ENCODE data around the gene SPDYE2B. TPM values are rescaled to one million over a fixed set of nuclear protein-coding genes. Genes with fewer than 3 reads are reported as not detected.
A peak's percentile ranks its signal among the peaks of the same experiment; 100 is the strongest.
"Not testable (repeated sequence)": the region's sequence is repeated elsewhere in the genome, so short reads cannot be mapped to it uniquely, and the experiment has no call there.

The SPDYE2B gene
- total RNA-seq, result not detected in 2 replicates

GRCh38 chr7:102649924-102650323 lies at the start of gene SPDYE2B:
Gene SPDYE2B (plus strand): TSS chr7:102650319. CDS start chr7:102652349, 2,030 bp downstream.
- DNase-seq (ENCODE audit: low read depth in 2 of 2), result not testable (repeated sequence)

DNA sequence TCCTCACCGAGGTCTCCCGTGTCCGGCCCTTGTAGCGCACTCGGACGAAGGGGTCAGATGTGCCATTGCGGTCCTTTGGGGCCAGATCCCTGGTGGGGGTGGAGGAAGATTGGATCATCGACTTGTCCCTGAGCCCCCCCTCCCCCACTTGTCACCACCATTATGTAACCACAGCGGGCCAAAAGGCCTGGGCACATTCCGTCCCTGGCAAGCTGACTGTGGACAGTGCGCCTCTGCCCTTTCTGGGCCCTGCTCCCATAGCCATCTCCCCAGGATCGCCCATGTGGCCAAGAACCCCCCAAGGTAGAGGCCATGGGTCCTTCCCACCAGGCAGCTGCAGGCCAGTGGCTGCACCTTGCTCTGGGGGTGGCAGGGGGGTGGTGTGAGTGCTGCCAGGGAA lies 47.8 kb upstream of the SPDYE2B start:
- not testable (repeated sequence) for DNase-seq (ENCODE audit: low read depth in 2 of 2)

GRCh38 chr7:102604431-102605145 lies 45.5 kb upstream of the SPDYE2B start:
- DNase-seq (ENCODE audit: low read depth in 2 of 2), result not testable (repeated sequence)

- not testable (repeated sequence) for DNase-seq (ENCODE audit: low read depth in 2 of 2)
Measured at GRCh38 chr7:102606848-102607247, 43.3 kb upstream of the SPDYE2B start.

DNA sequence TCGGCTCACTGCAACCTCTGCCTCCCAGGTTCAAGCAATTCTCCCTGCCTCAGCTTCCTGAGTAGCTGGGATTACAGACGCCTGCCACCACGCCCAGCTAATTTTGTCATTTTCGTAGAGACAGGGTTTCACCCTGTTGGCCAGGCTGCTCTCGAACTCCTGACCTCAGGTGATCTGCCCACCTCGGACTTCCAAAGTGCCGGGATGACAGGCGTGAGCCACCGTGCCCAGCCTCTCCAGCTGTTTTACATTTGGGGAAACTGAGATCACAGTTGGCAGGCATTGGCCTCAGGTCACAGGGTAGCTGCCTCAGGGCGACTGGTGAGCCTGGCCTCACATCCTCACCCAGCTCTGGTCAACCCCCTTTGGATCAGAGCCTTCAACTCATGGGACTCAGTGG lies 40.4 kb upstream of the SPDYE2B start:
- DNase-seq (ENCODE audit: low read depth in 2 of 2), result not testable (repeated sequence)

DNA sequence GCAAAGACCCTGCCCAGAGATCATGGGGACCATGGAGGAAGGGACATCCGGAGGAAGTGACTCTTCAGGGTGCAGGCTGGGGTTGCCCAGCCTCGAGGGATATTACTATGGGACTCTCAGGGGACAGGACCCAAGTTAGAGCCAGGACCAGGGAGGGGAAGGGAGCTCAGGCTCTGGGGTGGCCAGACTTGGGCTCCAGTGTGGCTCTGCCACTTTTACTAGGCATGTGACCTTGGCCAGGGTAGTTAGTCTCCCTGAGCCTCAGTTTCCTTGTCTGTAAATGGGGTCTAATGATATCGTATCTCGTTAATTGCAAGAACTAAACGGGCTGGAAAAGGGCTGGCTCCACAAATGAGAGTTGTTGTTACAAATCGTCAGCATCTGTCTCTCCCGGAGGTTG lies 39.7 kb upstream of the SPDYE2B start:
- DNase-seq (ENCODE audit: low read depth in 2 of 2), result not testable (repeated sequence)

DNA sequence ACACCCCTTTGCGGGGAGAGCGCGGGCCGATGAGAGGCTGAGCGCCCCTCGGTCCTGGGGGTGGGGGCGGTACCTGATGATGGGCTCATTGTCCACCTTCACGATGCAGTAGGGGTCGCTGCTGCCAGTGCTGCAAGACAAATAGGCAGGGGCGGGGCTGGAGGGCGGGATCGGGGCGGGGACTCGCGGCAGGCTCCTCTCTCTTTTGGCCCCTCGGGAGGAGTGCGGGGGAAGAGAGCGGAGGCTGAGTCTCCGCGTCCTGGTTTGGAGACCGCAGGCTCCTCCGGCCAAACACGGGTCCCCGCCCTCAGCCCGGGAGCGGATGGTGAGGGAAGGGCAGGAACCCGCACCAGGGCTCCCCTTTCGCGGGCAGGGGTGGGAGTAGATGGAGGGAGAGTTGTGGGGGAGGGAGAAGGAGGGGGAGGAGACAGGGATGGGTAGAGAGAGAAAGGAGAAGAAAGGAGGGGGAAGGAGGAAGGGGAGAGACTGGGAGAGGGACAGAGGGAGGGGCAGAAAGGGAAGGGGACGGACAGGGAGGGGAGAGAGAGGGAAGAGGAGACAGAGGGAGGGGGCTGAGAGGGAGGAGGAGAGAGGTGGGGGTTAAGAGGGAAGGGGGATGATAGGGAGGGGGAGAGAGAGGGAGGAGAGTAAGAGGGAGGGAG lies 39.0 kb upstream of the SPDYE2B start:
- DNase-seq (ENCODE audit: low read depth in 2 of 2), result not testable (repeated sequence)

DNA sequence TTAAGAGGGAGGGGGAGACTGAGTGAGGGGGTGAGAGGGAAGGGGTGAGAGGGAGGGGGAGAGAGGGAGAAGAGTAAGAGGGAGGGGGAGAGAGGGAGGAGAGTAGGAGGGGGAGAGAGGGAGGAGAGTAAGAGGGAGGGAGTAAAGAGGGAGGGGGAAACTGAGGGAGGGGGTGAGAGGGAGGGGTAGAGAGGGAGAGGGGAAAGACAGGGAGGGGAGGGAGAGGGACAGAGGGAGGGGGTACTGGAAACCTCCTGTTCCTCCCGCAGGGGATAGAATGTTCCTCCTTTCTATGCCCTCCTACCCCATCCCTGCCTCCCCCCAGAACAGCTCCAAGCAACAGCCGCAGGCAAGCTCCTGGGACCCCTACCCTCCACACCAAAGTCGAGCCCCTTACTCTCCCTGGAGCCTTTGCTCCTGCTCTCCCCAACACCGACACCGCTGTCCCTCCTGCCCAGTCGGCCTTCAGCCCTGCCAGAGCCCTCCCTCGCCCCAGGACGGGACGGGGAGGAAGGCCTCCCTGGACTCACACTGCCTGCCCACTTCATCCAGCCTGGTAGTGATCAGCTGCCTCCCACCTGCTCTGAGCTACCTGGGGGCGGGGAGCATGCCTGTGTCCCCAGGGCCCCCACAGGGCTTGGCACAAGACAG lies 38.3 kb upstream of the SPDYE2B start:
- peak in 1 of 2 donors; percentile 12 for DNase-seq (ENCODE audit: low read depth in 2 of 2)

GRCh38 chr7:102613575-102614345 lies 36.4 kb upstream of the SPDYE2B start:
- not testable (repeated sequence) for DNase-seq (ENCODE audit: low read depth in 2 of 2)

GRCh38 chr7:102614346-102614697 lies 35.8 kb upstream of the SPDYE2B start:
- DNase-seq (ENCODE audit: low read depth in 2 of 2), result not testable (repeated sequence)

GRCh38 chr7:102614873-102615272 lies 35.2 kb upstream of the SPDYE2B start:
- not testable (repeated sequence) for DNase-seq (ENCODE audit: low read depth in 2 of 2)

GRCh38 chr7:102615930-102616329 lies 34.2 kb upstream of the SPDYE2B start:
- DNase-seq (ENCODE audit: low read depth in 2 of 2), result not testable (repeated sequence)

DNA sequence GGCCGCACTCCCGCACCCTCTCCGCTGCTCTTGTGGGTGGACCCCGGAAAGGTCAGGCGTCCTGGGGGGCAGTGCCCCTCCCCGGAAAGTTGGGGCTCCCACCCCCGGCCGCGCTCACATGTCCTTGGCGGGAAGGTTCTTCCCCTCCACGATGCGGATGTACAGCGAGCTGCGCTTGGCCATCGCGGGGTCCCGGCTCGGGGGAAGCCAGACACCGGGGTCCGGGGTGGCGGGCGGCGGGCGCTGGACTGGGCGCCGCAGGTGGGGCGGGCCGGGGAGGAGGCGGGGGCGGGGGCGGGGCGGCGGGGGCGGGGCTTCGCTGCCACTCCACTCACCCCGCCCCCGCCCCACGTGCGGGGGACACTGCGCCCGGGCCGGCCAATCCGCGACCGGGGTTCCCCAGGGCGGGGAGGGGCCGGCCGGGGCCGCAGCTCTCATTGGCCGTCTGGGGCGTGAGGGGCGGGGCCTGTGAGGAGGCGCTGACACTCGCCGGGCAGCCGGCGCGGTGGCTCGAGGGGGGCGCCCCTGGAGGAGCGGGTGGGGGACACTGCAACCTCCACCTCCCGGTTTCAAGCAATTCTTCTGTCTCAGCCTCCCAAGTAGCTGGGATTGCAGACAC lies 33.5 kb upstream of the SPDYE2B start, which contains the start of gene RASA4:
Gene RASA4 (minus strand): TSS at position 250 of the 619 bp plus-strand sequence. CDS start 67 bp downstream, at position 183.
- peak in 1 of 2 donors; percentile 2 for DNase-seq (ENCODE audit: low read depth in 2 of 2)

GRCh38 chr7:102618122-102618521 lies 32.0 kb upstream of the SPDYE2B start:
- DNase-seq (ENCODE audit: low read depth in 2 of 2), result not testable (repeated sequence)

- DNase-seq (ENCODE audit: low read depth in 2 of 2), result not testable (repeated sequence)
Measured at GRCh38 chr7:102627271-102627904, 22.7 kb upstream of the SPDYE2B start.

- not testable (repeated sequence) for DNase-seq (ENCODE audit: low read depth in 2 of 2)
Measured at GRCh38 chr7:102630622-102631021, 19.5 kb upstream of the SPDYE2B start.

DNA sequence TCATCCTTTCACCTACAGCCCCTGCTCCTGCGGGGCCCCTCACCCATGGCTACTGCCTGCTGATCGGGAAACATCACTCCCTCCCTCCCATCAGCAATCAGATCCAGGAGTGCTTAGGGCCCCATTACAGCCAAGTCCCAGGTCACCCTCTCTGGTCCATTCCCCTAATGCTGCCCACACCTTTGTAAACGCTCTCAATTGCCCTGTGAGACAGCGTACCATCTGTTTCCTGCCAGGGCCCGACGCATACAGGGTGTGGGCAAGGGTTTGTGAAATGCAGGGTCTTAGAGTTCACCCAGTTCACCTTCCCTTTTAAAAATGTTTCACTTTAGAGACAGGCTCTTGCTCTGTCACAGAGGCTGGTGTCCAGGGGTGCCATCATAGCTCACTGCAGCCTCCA lies 15.8 kb upstream of the SPDYE2B start:
- DNase-seq (ENCODE audit: low read depth in 2 of 2), result not testable (repeated sequence)

GRCh38 chr7:102635354-102635753 lies 14.8 kb upstream of the SPDYE2B start:
- DNase-seq (ENCODE audit: low read depth in 2 of 2), result not testable (repeated sequence)

- DNase-seq (ENCODE audit: low read depth in 2 of 2), result not testable (repeated sequence)
Measured at GRCh38 chr7:102636956-102637355, 13.2 kb upstream of the SPDYE2B start.

GRCh38 chr7:102638848-102639247 lies 11.3 kb upstream of the SPDYE2B start:
- DNase-seq (ENCODE audit: low read depth in 2 of 2), result peak in 1 of 2 donors; percentile 0

Measured in dermis microvascular lymphatic vessel endothelial cell (primary cell).